IPS DF 4.7 (cell line): Measurements from ENCODE around the gene FNDC3B.
"Not testable (repeated sequence)": the region's sequence is repeated elsewhere in the genome, so short reads cannot be mapped to it uniquely, and the experiment has no call there.

Source experiments
- DNase-seq: peaks from one replicate; pipeline ENCODE4 v3.0.0-alpha.2; 2013; ENCODE audit warnings: low spot score; ENCODE audit errors: extremely low read depth

FNDC3B gene

GRCh38 chr3:172031996-172032395 is 7.4 kb upstream of the FNDC3B start:
- no peak for DNase-seq

GRCh38 chr3:172033396-172033795 is 6.0 kb upstream of the FNDC3B start:
- DNase-seq = no peak

GRCh38 chr3:172034786-172035685 is 4.3 kb upstream of the FNDC3B start:
- DNase-seq = no peak

- DNase-seq = no peak
Observed at GRCh38 chr3:172036541-172037215, 2.7 kb upstream of the FNDC3B start.

GRCh38 chr3:172038798-172039435 is 461 bp upstream of the FNDC3B start:
- no peak for DNase-seq

GRCh38 chr3:172040078-172040980 is 951 bp downstream of the FNDC3B start:
- DNase-seq = no peak

- no peak for DNase-seq
Observed at GRCh38 chr3:172040981-172041963, 1.9 kb downstream of the FNDC3B start.

- DNase-seq = no peak
Observed at GRCh38 chr3:172042136-172042662, 2.8 kb downstream of the FNDC3B start.

GRCh38 chr3:172042663-172043179 is 3.3 kb downstream of the FNDC3B start:
- DNase-seq = not testable (repeated sequence)

GRCh38 chr3:172043233-172043632 is 3.9 kb downstream of the FNDC3B start:
- no peak for DNase-seq

GRCh38 chr3:172043766-172044165 is 4.4 kb downstream of the FNDC3B start:
- DNase-seq = no peak

GRCh38 chr3:172044833-172045585 is 5.6 kb downstream of the FNDC3B start:
- no peak for DNase-seq

- DNase-seq = no peak
Observed at GRCh38 chr3:172046268-172046915, 7.0 kb downstream of the FNDC3B start.

GRCh38 chr3:172047567-172048115 is 8.3 kb downstream of the FNDC3B start:
- no peak for DNase-seq

GRCh38 chr3:172048599-172048998 is 9.2 kb downstream of the FNDC3B start:
- no peak for DNase-seq

GRCh38 chr3:172051310-172051956 is 12.1 kb downstream of the FNDC3B start:
- no peak for DNase-seq

- no peak for DNase-seq
Observed at GRCh38 chr3:172051957-172052354, 12.6 kb downstream of the FNDC3B start.
